A549 (cell line): ENCODE measurements around the gene MUC5AC. TPM values are rescaled to one million over a fixed set of nuclear protein-coding genes. Genes with fewer than 3 reads are reported as not detected.
"Not testable (repeated sequence)": the region's sequence is repeated elsewhere in the genome, so short reads cannot be mapped to it uniquely, and the experiment has no call there.

ENCODE experiments used
- ATAC-seq, 2 experiments: fragments of 200-7000 bp in 1 of 2; fragments of >200 bp in 1 of 2; cut with Nextera tagmentation in 1 of 2; cut with Tn5 transposase in 1 of 2; 3 replicates each; pipeline versions ENCODE4 v1.8.0 to v1.9.1; 2018 to 2020; ENCODE audit warnings: mild to moderate bottlenecking in 1 of 2, moderate library complexity in 1 of 2
- CTCF ChIA-PET: fragments of 300-600 bp; sonication (Branson Sonifier 250); formaldehyde crosslinking; extraction: SDS; loops from one replicate; lab custom pipeline; 2021; ENCODE audit warnings: antibody characterized with exemption, inconsistent platforms; lab: Yijun Ruan, JAX
- POLR2A ChIA-PET: fragments of 350-600 bp; formaldehyde crosslinking; extraction: SDS; loops from one replicate; lab custom pipeline; 2021; ENCODE audit warnings: antibody characterized with exemption, inconsistent platforms; lab: Yijun Ruan, JAX
- DNase-seq, 2 experiments: peaks; one replicate each; pipeline versions ENCODE4 v3.0.0 to v3.0.0-alpha.2; 2011 to 2016; ENCODE audit warnings: low read depth in 1 of 2, low spot score in 1 of 2
- FAIRE-seq: peaks from 2 replicates; lab custom pipeline; 2011; peaks lifted over from hg19 to GRCh38; lab: Jason Lieb, UNC
- H3K27ac ChIP-seq, 2 experiments: fragments of >200 bp; sonication (Bioruptor Twin); formaldehyde crosslinking; 3 replicates each; pipeline ENCODE4 v1.5.1; 2016 to 2017
- H3K4me1 ChIP-seq: fragments of >200 bp; sonication (Bioruptor Twin); formaldehyde crosslinking; 3 replicates; pipeline ENCODE4 v1.6.1; 2016
- H3K4me2 ChIP-seq: fragments of >200 bp; sonication (Bioruptor Twin); formaldehyde crosslinking; 3 replicates; pipeline ENCODE4 v1.6.1; 2016
- H3K4me3 ChIP-seq: fragments of >200 bp; sonication (Bioruptor Twin); formaldehyde crosslinking; 3 replicates; pipeline ENCODE4 v1.5.1; 2016
- H3K9me3 ChIP-seq: fragments of >200 bp; sonication (Bioruptor Twin); formaldehyde crosslinking; 3 replicates; pipeline ENCODE4 v1.6.1; 2016
- CBX8 ChIP-seq: fragments of 200-600 bp; sonication (generic); IDR thresholded peaks from 2 replicates; pipeline ENCODE4 v1.6.1; 2016
- CEBPB ChIP-seq, 2 experiments: fragments of >200 bp in 1 of 2; sonication (Bioruptor Twin) in 1 of 2; formaldehyde crosslinking in 1 of 2; IDR thresholded peaks; 2 replicates each; pipeline ENCODE4 v1.6.1; 2012 to 2016
- CHD2 ChIP-seq: fragments of 150-350 bp; IDR thresholded peaks from 2 replicates; pipeline ENCODE4 v1.6.1; 2014; ENCODE audit warnings: low read length; ENCODE audit not compliant: partially characterized antibody
- CHD4 ChIP-seq: fragments of 200-600 bp; sonication (generic); IDR thresholded peaks from 2 replicates; pipeline ENCODE4 v1.6.1; 2016; ENCODE audit warnings: antibody characterized with exemption, mild to moderate bottlenecking, borderline replicate concordance
- ESRRA ChIP-seq: fragments of 150-350 bp; IDR thresholded peaks from 2 replicates; pipeline ENCODE4 v1.6.1; 2014; ENCODE audit warnings: mild to moderate bottlenecking, low read length, borderline replicate concordance
- FOSB ChIP-seq: fragments of 250-450 bp; sonication (Bioruptor Pico); IDR thresholded peaks from 2 replicates; pipeline ENCODE4 v1.5.0; 2020; ENCODE audit warnings: mild to moderate bottlenecking, moderate library complexity
- FOXS1 ChIP-seq: fragments of 250-450 bp; sonication (Bioruptor Pico); IDR thresholded peaks from 2 replicates; pipeline ENCODE4 v1.5.0; 2020; ENCODE audit warnings: mild to moderate bottlenecking, moderate library complexity
- HOXB13 ChIP-seq: fragments of 250-450 bp; sonication (Bioruptor Pico); IDR thresholded peaks from 2 replicates; pipeline ENCODE4 v1.5.0; 2020; ENCODE audit warnings: low read depth, mild to moderate bottlenecking, moderate library complexity
- HOXB5 ChIP-seq: fragments of 250-450 bp; sonication (Bioruptor Pico); IDR thresholded peaks from 2 replicates; pipeline ENCODE4 v1.5.0; 2020; ENCODE audit warnings: mild to moderate bottlenecking, moderate library complexity
- JUN ChIP-seq, 2 experiments: fragments of >200 bp; sonication (Bioruptor Twin); formaldehyde crosslinking; IDR thresholded peaks; 2 replicates in 1 of 2; 3 replicates in 1 of 2; pipeline ENCODE4 v1.6.1; 2016 to 2017
- KDM1A ChIP-seq: fragments of 200-600 bp; sonication (generic); IDR thresholded peaks from 2 replicates; pipeline ENCODE4 v1.6.1; 2016; ENCODE audit warnings: low read depth, mild to moderate bottlenecking
- MAFK ChIP-seq: fragments of 450-650 bp; IDR thresholded peaks from 2 replicates; pipeline ENCODE4 v1.6.1; 2014; ENCODE audit not compliant: partially characterized antibody
- NR3C1 ChIP-seq: fragments of >200 bp; sonication (Bioruptor Twin); formaldehyde crosslinking; IDR thresholded peaks from 3 replicates; pipeline ENCODE4 v1.6.1; 2017
- POLR2AphosphoS2 ChIP-seq: conservative IDR thresholded peaks from 2 replicates; pipeline ENCODE4 v1.6.1; 2012; ENCODE audit warnings: low read length, improper control_type of control experiment, inconsistent platforms
- REST ChIP-seq: fragments of 200-600 bp; sonication (generic); IDR thresholded peaks from 2 replicates; pipeline ENCODE4 v1.6.1; 2016; ENCODE audit warnings: antibody characterized with exemption, mild to moderate bottlenecking, moderate library complexity
- RNF2 ChIP-seq: fragments of 200-600 bp; sonication (generic); IDR thresholded peaks from 2 replicates; pipeline ENCODE4 v1.6.1; 2016; ENCODE audit warnings: low read depth, mild to moderate bottlenecking, antibody characterized with exemption, moderate library complexity, borderline replicate concordance
- TFCP2L1 ChIP-seq: fragments of 250-450 bp; sonication (Bioruptor Pico); IDR thresholded peaks from 2 replicates; pipeline ENCODE4 v1.5.0; 2021; ENCODE audit warnings: mild to moderate bottlenecking
- ZNF302 ChIP-seq: fragments of 250-450 bp; sonication (Bioruptor Pico); IDR thresholded peaks from 2 replicates; pipeline ENCODE4 v1.9.0; 2021; ENCODE audit warnings: inconsistent platforms, mild to moderate bottlenecking, moderate library complexity
- WGBS: methylation state at CpG from one replicate; pipeline ENCODE4 v1.1.6; 2017; ENCODE audit errors: missing lambda C conversion rate; 5-methylcytosine and 5-hydroxymethylcytosine counted together
- polyA plus RNA-seq, 4 experiments: library from polyadenylated mRNA; depleted of rRNA in 3 of 4; stranded (reverse); fragments of >200 nt; fragmentation: RNase III in 1 of 4; extraction: RNeasy Plus Mini Kit Qiagen cat#74134 plus additional on column Dnase treatment in 1 of 4; gene quantifications; 2 replicates in 3 of 4; 3 replicates in 1 of 4; pipeline ENCODE4 v1.2.3, GENCODE V29; 2011 to 2017

The MUC5AC gene
- polyA plus RNA-seq, 2 of the 4 experiments (the other 2 are of a cell fraction), result 0.18 to 7.4 TPM

- FAIRE-seq, result no peak
- ChIA-PET POLR2A (no interaction called here), CTCF (no interaction called here)
- 80% methylated on average over 32 of the region's 34 CpGs for WGBS
- Histone ChIP-seq H3K9me3 (no peaks in the 10 kb centered on the region), H3K4me3 (no peak overlapping the region), H3K4me2 (no peak overlapping the region), H3K27ac (no peak overlapping the region), H3K4me1 (no peaks in the 10 kb centered on the region)
- DNase-seq, result no peak
- no peak for ATAC-seq
- TF ChIP-seq REST (peak; percentile 86), CEBPB (IDR thresholded peaks at IDR 0.05) (no peak)
Measured at GRCh38 chr11:1238767-1239595, 81.2 kb downstream of the MUC5AC start.

- H3K4me1 ChIP-seq, result no peaks in the 10 kb centered on the region
- FAIRE-seq, result no peak
- no peaks in the 10 kb centered on the region for H3K9me3 ChIP-seq
- ChIA-PET CTCF (interaction anchor here (1.3 kb wide), 1 partner anchor 126 kb away, joined by 4 read pairs; no protein-coding TSS in a partner anchor), POLR2A (no interaction called here)
- no peak for DNase-seq
- no peak for ATAC-seq
- no peak for TF ChIP-seq JUN (IDR thresholded peaks at IDR 0.05)
- TF ChIP-seq POLR2AphosphoS2, result no peak
- no peak for TF ChIP-seq ZNF302 (CRISPR knock-in tag)
- TF ChIP-seq, all 56 proteins: peak for 0
- Histone ChIP-seq H3K27ac (no peak overlapping the region), H3K4me2 (no peak overlapping the region), H3K4me3 (no peak overlapping the region)
- WGBS, result 83% methylated on average over 14 of the region's 23 CpGs
Measured at GRCh38 chr11:1239596-1240205, 81.9 kb downstream of the MUC5AC start.

- ChIA-PET CTCF (interaction anchor here (0.8 to 1.3 kb wide), 3 partner anchors 10 to 127 kb away, joined by 3 to 4 read pairs (median 4); no protein-coding TSS in a partner anchor), POLR2A (no interaction called here)
- Histone ChIP-seq H3K4me2 (no peak overlapping the region), H3K4me3 (no peak overlapping the region), H3K27ac (no peak overlapping the region), H3K4me1 (no peaks in the 10 kb centered on the region), H3K9me3 (no peaks in the 10 kb centered on the region)
- 96% methylated on average over 8 of the region's 25 CpGs for WGBS
- TF ChIP-seq CBX8, result no peak
- no peak for DNase-seq
- no peak for FAIRE-seq
- no peak for ATAC-seq
Measured at GRCh38 chr11:1240771-1241170, 83.0 kb downstream of the MUC5AC start.

GRCh38 chr11:1241706-1242105, 84.0 kb downstream of the MUC5AC start:
- H3K9me3 ChIP-seq, result no peaks in the 10 kb centered on the region; the same call in 2 of the 3 replicates
- ATAC-seq, result no peak
- CTCF ChIA-PET, result interaction anchor here (0.6 kb wide), 1 partner anchor 15 kb away, joined by 3 read pairs; no protein-coding TSS in a partner anchor

GRCh38 chr11:1242289-1242688, 84.5 kb downstream of the MUC5AC start:
- Histone ChIP-seq H3K9me3 (no peaks in the 10 kb centered on the region; the same call in 2 of the 3 replicates), H3K27ac (no peak overlapping the region), H3K4me3 (no peak overlapping the region), H3K4me1 (no peaks in the 10 kb centered on the region), H3K4me2 (no peak overlapping the region)
- 81% methylated on average over 20 of the region's 20 CpGs for WGBS
- ATAC-seq, result no peak
- no peak for DNase-seq
- FAIRE-seq, result no peak
- ChIA-PET POLR2A (no interaction called here), CTCF (no interaction called here)
- TF ChIP-seq KDM1A (no peak), CHD4 (no peak), RNF2 (no peak), TFCP2L1 (CRISPR knock-in tag) (no peak), CBX8 (no peak), FOXS1 (CRISPR knock-in tag) (no peak), HOXB5 (CRISPR knock-in tag) (no peak), HOXB13 (no peak), ESRRA (no peak), MAFK (no peak), CHD2 (no peak), CEBPB (IDR thresholded peaks at IDR 0.05) (no peak), POLR2AphosphoS2 (no peak)

More at GRCh38 chr11:1241706-1242105, 84.0 kb downstream of the MUC5AC start:
- TF ChIP-seq NR3C1 (no peak), FOSB (CRISPR knock-in tag) (no peak), MAFK (no peak)
- POLR2A ChIA-PET, result no interaction called here
- Histone ChIP-seq H3K27ac (no peak overlapping the region), H3K4me1 (no peaks in the 10 kb centered on the region), H3K4me2 (no peak overlapping the region), H3K4me3 (no peak overlapping the region)
- FAIRE-seq, result no peak
- WGBS, result 90% methylated on average over 17 of the region's 20 CpGs
- no peak for DNase-seq

- CTCF ChIA-PET, H3K4me1 ChIP-seq, POLR2A ChIA-PET, ATAC-seq, H3K27ac ChIP-seq, H3K9me3 ChIP-seq, H3K4me2 ChIP-seq, FAIRE-seq, DNase-seq, H3K4me3 ChIP-seq: not testable (repeated sequence)
- WGBS, result 67% methylated on average over 5 of the region's 11 CpGs
Measured at GRCh38 chr11:1242751-1243150, 85.0 kb downstream of the MUC5AC start.
